Astrocyte (in vitro differentiated cells and primary cell): ENCODE results near the gene ATP5MC3.

ENCODE experiments used
- CTCF ChIP-seq: IDR thresholded peaks from 2 replicates; pipeline ENCODE4 v1.5.1; 2011; ENCODE audit warnings: low read depth, mild to moderate bottlenecking, inconsistent platforms, low read length, moderate library complexity; ENCODE audit not compliant: insufficient read depth
- EZH2 ChIP-seq: IDR thresholded peaks from 2 replicates; pipeline ENCODE4 v1.6.1; 2012; ENCODE audit warnings: mild to moderate bottlenecking, low read length, inconsistent platforms; ENCODE audit not compliant: insufficient read depth

DNA sequence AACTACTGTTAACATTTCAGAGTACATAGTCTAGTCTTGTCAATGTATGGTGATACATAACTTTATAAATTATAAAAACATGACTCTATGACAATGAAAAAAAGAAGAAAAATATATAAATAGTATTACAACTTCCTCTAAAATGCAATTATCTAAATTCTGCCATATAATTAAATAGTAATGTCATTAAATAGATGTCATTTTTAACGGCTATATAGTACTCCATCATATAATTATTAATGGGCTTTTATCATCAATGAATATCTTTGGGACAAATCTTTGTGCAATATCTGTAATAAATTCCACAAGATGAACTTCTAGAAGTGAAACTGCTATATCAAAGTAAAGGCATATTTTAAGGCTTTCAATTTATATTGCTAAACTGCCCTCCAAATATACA is 38.3 kb downstream of the ATP5MC3 start:
- TF ChIP-seq CTCF = no peak
- no peak for TF ChIP-seq EZH2
